H1 (cell line): Measurements from ENCODE around the gene SMIM24. TPM values are rescaled to one million over a fixed set of nuclear protein-coding genes. Genes with fewer than 3 reads are reported as not detected.

ENCODE experiments used
- CTBP2 ChIP-seq: IDR thresholded peaks from 2 replicates; pipeline ENCODE4 v1.7.0; 2011; ENCODE audit warnings: borderline replicate concordance, mild to moderate bottlenecking, moderate library complexity, mixed read lengths, low read length; ENCODE audit not compliant: insufficient read depth, insufficient read length
- E2F6 ChIP-seq: IDR thresholded peaks from 2 replicates; pipeline ENCODE4 v1.6.1; 2012; ENCODE audit warnings: inconsistent platforms
- EP300 ChIP-seq, 2 experiments: IDR thresholded peaks; 1 replicate in 1 of 2; 2 replicates in 1 of 2; pipeline ENCODE4 v1.6.1; 2011 to 2012; ENCODE audit warnings: low read depth in 2 of 2, low read length in 2 of 2, mild to moderate bottlenecking in 2 of 2, borderline replicate concordance in 1 of 2, inconsistent platforms in 1 of 2, moderate library complexity in 1 of 2
- EZH2 ChIP-seq: fragments of 200-600 bp; sonication (generic); IDR thresholded peaks from 2 replicates; pipeline ENCODE4 v1.7.1; 2012; ENCODE audit warnings: low read depth, mild to moderate bottlenecking, moderate library complexity, low read length, inconsistent platforms; ENCODE audit not compliant: severe bottlenecking
- FOSL1 ChIP-seq: IDR thresholded peaks from 2 replicates; pipeline ENCODE4 v1.6.1; 2011; ENCODE audit warnings: mild to moderate bottlenecking, low read depth, low read length, moderate library complexity; ENCODE audit not compliant: insufficient read depth
- GTF2F1 ChIP-seq: IDR thresholded peaks from 2 replicates; pipeline ENCODE4 v1.6.1; 2012; ENCODE audit warnings: low read depth, low read length, improper control_type of control experiment, borderline replicate concordance
- HDAC2 ChIP-seq, 2 experiments: fragments of 300-600 bp in 1 of 2; sonication (generic) in 1 of 2; IDR thresholded peaks; 2 replicates each; pipeline ENCODE4 v1.6.1; 2011 to 2012; ENCODE audit warnings: low read depth in 2 of 2, low read length in 2 of 2, mild to moderate bottlenecking in 2 of 2, moderate library complexity in 2 of 2, borderline replicate concordance in 1 of 2, inconsistent platforms in 1 of 2
- KDM5A ChIP-seq: fragments of 200-600 bp; IDR thresholded peaks from 2 replicates; pipeline ENCODE4 v1.7.1; 2012; ENCODE audit warnings: mild to moderate bottlenecking, low read length, inconsistent platforms, mixed read lengths
- MAFK ChIP-seq: IDR thresholded peaks from 2 replicates; pipeline ENCODE4 v1.6.1; 2012; ENCODE audit warnings: low read depth, mild to moderate bottlenecking, improper control_type of control experiment, low read length
- NRF1 ChIP-seq: IDR thresholded peaks from 2 replicates; pipeline ENCODE4 v1.6.1; 2011; ENCODE audit warnings: mild to moderate bottlenecking, low read depth, low read length, improper control_type of control experiment
- POU5F1 ChIP-seq: IDR thresholded peaks from 2 replicates; pipeline ENCODE4 v1.6.1; 2011; ENCODE audit warnings: low read depth, mild to moderate bottlenecking, low read length, moderate library complexity
- RAD21 ChIP-seq, 2 experiments: IDR thresholded peaks in 1 of 2; conservative IDR thresholded peaks in 1 of 2; 2 replicates each; pipeline ENCODE4 v1.6.1; 2011; ENCODE audit warnings: low read depth in 2 of 2, low read length in 2 of 2, improper control_type of control experiment in 1 of 2, inconsistent platforms in 1 of 2, mild to moderate bottlenecking in 1 of 2, moderate library complexity in 1 of 2
- RBBP5 ChIP-seq: IDR thresholded peaks from 2 replicates; pipeline ENCODE4 v1.7.1; 2012; ENCODE audit warnings: low read depth, mild to moderate bottlenecking, inconsistent platforms, low read length, moderate library complexity, borderline replicate concordance
- RFX5 ChIP-seq: IDR thresholded peaks from 2 replicates; pipeline ENCODE4 v1.6.1; 2011; ENCODE audit warnings: low read depth, low read length, improper control_type of control experiment, borderline replicate concordance
- RXRA ChIP-seq: IDR thresholded peaks from 2 replicates; pipeline ENCODE4 v1.6.1; 2011; ENCODE audit warnings: low read depth, mild to moderate bottlenecking, low read length, moderate library complexity; ENCODE audit not compliant: insufficient read depth
- SP2 ChIP-seq: IDR thresholded peaks from 2 replicates; pipeline ENCODE4 v1.6.1; 2012; ENCODE audit warnings: mild to moderate bottlenecking, low read length, inconsistent platforms
- SRF ChIP-seq: IDR thresholded peaks from 2 replicates; pipeline ENCODE4 v1.6.1; 2011; ENCODE audit warnings: mild to moderate bottlenecking, low read depth, low read length, moderate library complexity
- polyA plus RNA-seq, 7 experiments: library from polyadenylated mRNA; depleted of rRNA in 3 of 7; stranded (reverse) in 5 of 7; unstranded in 2 of 7; fragments of >200 nt in 5 of 7; fragments of 200-250 nt in 2 of 7; gene quantifications; 1 replicate in 5 of 7; 2 replicates in 1 of 7; 4 replicates in 1 of 7; pipeline versions ENCODE4 v1.2.1 to v1.2.3, GENCODE V29; 2011 to 2013; ENCODE audit warnings: missing spikeins in 2 of 7, mixed read lengths in 2 of 7
- total RNA-seq: library from RNA; stranded (reverse); fragmentation: NEBNext Ultra II Directional; extraction: Animal tissue kit (Norgen Biotek cat#: 25700); gene quantifications from 2 replicates; pipeline ENCODE4 v1.2.1, GENCODE V29; 2021
- TF ChIP-seq, protein P1 (sequence below): IDR thresholded peaks from 2 replicates; pipeline ENCODE4 v1.6.1; 2011; ENCODE audit warnings: low read length, improper control_type of control experiment
- TF ChIP-seq, protein P2 (sequence below): IDR thresholded peaks from 2 replicates; pipeline ENCODE4 v1.6.1; 2012; ENCODE audit warnings: low read length, inconsistent platforms

SMIM24 gene
- total and polyA plus RNA-seq, 2 of the 8 experiments (the other 6 are each of a cell fraction or from before 2014, with no cell fraction given), result 3.8 to 4.5 TPM

DNA sequence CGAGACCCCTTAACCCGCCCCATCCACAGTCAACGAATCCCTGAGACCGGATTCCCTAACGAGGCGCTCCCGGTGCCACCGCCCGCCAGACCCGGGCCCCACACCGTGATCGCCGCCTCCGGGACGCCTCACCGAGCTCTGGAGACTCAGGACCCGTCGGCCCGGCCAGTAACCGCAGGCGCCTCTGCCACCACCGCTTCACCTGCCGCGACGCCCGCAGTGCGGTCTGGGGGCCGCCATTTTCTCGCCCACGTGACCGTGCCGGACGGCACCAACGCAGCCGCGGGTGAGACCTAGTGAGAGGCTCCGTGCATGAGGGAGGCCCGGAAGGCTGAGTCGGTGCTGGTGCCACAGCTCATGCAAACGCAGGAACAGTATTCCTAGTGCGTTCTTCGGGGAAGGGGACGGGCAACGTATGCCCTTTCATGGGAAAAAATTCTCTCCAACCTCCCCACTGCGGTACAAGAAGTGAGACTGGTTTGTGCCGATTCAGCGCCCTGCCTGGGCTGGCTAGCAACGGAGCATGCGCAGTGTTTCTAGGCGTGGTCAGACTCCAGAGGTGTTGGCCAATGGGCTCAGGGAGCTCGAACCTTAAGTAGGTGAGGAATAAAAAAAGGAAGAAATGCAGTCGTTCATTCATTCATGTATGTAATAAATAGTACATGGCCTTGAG is 20.2 kb upstream of the SMIM24 start, which contains the start of gene DOHH (continued):
- TF ChIP-seq EP300 (IDR thresholded peaks at IDR 0.05; ENCODE audit: borderline replicate concordance in 1 of 2, low read depth in 2 of 2, low read length in 2 of 2), result peak in 1 of 2 experiments; percentile 99; a peak in 2 of 3 replicates
- TF ChIP-seq MAFK, result peak; percentile 5; the same call in 1 of the 2 replicates
- TF ChIP-seq HDAC2 (IDR thresholded peaks at IDR 0.05; ENCODE audit: borderline replicate concordance in 1 of 2, low read depth in 2 of 2, low read length in 2 of 2), result peak in 1 of 2 experiments; percentile 24; a peak in 1 of 4 replicates
- TF ChIP-seq POU5F1, result no peak
- TF ChIP-seq CTBP2, result no peak
- TF ChIP-seq GTF2F1, result peak; percentile 71
- TF ChIP-seq SP2, result no peak
- TF ChIP-seq, protein P1, sequence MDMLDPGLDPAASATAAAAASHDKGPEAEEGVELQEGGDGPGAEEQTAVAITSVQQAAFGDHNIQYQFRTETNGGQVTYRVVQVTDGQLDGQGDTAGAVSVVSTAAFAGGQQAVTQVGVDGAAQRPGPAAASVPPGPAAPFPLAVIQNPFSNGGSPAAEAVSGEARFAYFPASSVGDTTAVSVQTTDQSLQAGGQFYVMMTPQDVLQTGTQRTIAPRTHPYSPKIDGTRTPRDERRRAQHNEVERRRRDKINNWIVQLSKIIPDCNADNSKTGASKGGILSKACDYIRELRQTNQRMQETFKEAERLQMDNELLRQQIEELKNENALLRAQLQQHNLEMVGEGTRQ, result peak; percentile 97
- TF ChIP-seq KDM5A, result peak; percentile 93
- no peak for TF ChIP-seq RAD21 (IDR thresholded peaks at IDR 0.05 in 1 of 2, conservative IDR thresholded peaks at IDR 0.05 in 1 of 2; ENCODE audit: low read depth in 2 of 2, low read length in 2 of 2)
- TF ChIP-seq E2F6, result peak; percentile 80
- TF ChIP-seq RFX5, result peak; percentile 52; the same call in 1 of the 2 replicates
- TF ChIP-seq RBBP5, result no peak
- no peak for TF ChIP-seq SRF
- TF ChIP-seq, protein P2, sequence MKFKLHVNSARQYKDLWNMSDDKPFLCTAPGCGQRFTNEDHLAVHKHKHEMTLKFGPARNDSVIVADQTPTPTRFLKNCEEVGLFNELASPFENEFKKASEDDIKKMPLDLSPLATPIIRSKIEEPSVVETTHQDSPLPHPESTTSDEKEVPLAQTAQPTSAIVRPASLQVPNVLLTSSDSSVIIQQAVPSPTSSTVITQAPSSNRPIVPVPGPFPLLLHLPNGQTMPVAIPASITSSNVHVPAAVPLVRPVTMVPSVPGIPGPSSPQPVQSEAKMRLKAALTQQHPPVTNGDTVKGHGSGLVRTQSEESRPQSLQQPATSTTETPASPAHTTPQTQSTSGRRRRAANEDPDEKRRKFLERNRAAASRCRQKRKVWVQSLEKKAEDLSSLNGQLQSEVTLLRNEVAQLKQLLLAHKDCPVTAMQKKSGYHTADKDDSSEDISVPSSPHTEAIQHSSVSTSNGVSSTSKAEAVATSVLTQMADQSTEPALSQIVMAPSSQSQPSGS, result no peak
- no peak for TF ChIP-seq RXRA
- TF ChIP-seq FOSL1, result no peak
- no peak for TF ChIP-seq EZH2
- TF ChIP-seq NRF1, result peak; percentile 74
